Hematopoietic multipotent progenitor cell treated with erythropoietin and hydrocortisone succinate and interleukin-3 and kit ligand, for 15 days (in vitro differentiated cells): Measurements from ENCODE around the gene TRIM66.

ENCODE experiments used
- DNase-seq: peaks from one replicate; pipeline ENCODE4 v3.0.0-alpha.2; 2015; ENCODE audit warnings: low spot score

The TRIM66 gene

GRCh38 chr11:8605971-8606563 lies 76.4 kb downstream of the TRIM66 start:
- no peak for DNase-seq

DNA sequence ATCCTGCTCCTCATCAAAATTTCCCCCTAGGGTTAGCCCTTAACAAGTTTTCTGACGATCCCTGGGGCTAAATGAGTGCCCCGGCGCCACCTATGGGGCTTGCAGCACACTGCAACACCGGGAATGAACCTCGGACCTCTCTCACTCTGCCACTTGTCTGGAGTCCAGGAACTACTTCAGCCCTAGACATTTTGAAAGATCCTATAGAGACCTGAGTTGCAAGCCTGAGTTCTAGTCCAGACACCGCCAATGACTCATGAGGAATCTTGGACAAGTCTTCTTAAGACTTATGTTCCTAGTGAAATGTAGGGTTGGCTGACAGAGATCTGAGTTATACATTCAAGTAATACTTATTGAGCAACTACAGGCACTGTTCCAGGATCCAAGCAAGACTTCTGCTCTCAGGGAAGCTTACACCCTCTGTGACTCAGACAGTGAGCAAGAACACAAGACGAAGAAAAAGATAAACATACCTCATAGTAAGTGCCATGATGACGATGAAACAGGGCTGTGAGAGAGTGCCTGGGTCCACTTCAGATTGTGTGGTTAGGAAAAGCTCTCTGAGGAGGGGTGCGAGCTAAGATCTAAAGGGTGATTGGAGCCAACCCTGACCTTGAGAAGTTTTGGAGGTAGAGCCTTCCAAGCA lies 78.3 kb downstream of the TRIM66 start:
- DNase-seq, result peak; percentile 45

DNA sequence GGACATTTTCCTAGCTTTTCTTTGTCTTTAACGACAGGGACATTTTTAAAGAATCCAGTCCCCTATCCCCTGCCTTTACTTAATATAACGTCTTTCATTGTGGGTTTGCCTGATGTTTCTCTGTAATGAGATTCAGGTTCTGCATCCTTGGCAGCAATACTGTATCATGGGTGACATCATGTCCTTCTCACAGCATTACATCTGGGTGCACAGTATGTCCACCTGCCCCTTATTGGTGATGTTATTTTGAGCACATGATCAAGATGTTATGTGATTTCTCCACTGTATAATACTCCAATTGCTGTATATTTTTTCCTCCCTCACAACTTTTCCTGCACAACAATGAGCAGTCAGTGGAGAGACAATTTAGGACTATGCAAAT lies 78.8 kb downstream of the TRIM66 start:
- DNase-seq, result no peak

GRCh38 chr11:8601376-8602133 lies 80.9 kb downstream of the TRIM66 start:
- DNase-seq, result no peak

GRCh38 chr11:8598506-8598905 lies 84.0 kb downstream of the TRIM66 start:
- DNase-seq, result no peak

DNA sequence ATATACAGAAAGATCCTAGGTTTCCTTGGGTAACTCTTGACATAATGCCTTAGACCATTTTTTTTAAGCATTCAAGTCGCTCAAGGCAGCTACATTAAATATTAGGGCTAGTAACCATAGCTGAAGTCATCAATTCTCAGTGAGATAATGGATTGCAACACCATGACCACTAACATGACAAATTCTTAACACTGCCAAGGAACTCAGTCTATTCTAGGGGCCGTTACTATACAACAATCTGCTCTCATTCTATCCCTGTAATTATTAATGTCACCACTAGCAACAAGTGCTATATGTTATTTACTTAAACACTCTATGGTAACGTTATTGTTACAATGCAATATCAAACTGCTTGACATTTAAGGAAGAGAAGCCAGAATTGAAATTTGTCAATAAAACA lies 85.3 kb downstream of the TRIM66 start:
- no peak for DNase-seq

DNA sequence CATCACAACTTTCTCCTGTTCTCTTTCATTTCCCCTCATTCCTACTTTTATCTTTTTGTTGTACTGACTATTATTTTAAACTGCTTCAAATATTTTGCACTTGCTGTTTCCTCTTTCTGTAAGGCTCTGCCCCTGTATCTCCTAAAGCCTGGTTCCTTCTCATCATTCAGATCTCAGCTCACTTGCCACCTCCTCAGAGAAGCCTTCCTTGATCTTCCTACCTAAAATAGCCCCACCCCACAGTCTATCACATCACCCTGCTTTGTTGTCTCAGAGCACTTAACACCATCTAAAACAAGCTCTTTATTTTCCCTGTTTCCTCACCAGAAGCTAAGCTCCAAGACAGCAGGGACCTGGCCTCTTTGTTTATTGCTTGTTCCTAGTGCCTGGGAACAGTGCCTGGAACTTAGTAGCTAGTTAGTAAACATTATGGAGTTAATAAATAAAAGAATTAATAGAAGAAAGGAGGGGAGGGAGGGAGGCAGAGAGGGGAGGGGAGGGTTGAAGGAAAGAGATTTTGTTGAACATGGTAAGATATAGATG lies 85.9 kb downstream of the TRIM66 start:
- DNase-seq, result no peak

- no peak for DNase-seq
Measured at GRCh38 chr11:8593935-8594909, 88.2 kb downstream of the TRIM66 start, which contains the start of gene STK33. Gene STK33, minus strand, starts transcription at chr11:8594228. Its CDS starts 119,323 bp downstream, at chr11:8474905.

- DNase-seq, result no peak
Measured at GRCh38 chr11:8593455-8593854, 89.0 kb downstream of the TRIM66 start.

DNA sequence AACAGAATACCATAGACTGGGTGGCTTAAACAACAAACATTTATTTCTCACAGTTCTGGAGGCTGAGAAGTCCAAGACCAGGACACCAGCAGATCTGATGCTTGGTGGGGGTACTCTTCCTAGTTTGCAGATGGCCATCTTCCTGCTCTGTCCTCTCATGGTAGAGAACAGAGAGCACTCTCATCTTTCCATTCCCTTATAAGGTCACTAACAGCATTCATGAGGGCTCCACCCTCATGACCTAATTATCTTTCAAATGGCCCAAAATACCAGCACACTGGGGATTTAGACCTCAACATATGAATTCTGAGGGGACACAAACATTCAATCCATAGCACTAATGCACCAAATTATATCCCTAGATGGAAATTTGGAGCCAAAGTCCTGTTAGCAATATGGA lies 94.5 kb downstream of the TRIM66 start:
- DNase-seq, result no peak

DNA sequence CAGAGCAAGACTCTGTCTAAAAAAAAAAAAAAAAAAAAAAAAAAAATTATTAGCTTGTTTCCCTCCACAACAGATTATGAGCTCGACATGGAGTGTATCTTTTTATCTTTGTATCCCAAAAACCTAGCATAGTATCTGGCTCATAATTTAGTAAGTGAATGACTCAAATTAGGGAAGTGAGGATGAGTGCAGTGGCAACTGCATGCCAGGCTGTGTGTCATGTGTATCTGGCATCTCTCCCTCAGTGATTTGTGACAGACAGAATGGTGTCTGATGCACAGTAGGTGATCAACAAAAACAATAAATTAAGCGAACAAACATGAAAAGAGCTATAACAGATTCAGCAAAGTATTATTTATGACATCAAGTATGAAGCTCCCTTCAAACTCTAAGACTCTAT lies 95.7 kb downstream of the TRIM66 start:
- DNase-seq, result no peak

DNA sequence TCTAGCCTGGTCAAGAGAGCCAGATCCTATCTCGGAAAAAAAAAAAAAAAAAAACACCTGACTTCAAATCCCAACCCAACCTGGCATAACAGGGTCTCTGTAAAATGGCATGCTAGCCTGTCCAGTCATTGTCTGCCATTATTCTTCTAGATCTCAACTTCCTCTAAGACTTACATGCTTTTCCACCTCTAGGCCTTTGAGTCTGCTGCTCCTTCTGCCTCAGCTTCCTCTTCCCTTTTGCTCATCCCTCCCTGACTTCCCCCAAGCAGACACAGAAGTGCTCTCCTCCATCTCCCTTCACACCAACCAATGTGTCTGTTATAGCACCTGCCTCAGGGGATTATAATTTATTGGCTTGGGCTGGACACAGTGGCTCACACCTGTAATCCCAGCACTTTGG lies 96.3 kb downstream of the TRIM66 start:
- DNase-seq, result no peak

GRCh38 chr11:8584511-8584910 lies 98.0 kb downstream of the TRIM66 start:
- DNase-seq, result no peak

- no peak for DNase-seq
Measured at GRCh38 chr11:8584082-8584481, 98.4 kb downstream of the TRIM66 start.

DNA sequence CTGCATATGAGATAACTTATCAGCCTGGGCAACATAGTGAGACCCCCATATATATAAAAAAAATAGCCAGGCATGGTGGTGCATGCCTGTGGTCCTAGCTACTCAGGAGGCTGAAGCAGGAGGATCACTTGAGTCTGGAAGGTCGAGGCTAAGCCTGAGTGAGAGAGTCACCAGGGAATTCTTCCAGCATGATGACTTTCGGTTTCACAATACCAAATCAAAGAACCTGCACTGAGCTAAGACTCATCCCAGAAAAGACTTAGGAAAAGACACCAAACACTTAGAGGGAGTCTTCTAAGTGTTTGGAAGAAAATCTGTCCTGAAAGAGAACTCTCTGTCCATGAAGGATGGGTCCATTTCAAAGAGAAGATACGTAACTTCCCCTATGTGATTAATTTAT lies 101.2 kb downstream of the TRIM66 start:
- no peak for DNase-seq

DNA sequence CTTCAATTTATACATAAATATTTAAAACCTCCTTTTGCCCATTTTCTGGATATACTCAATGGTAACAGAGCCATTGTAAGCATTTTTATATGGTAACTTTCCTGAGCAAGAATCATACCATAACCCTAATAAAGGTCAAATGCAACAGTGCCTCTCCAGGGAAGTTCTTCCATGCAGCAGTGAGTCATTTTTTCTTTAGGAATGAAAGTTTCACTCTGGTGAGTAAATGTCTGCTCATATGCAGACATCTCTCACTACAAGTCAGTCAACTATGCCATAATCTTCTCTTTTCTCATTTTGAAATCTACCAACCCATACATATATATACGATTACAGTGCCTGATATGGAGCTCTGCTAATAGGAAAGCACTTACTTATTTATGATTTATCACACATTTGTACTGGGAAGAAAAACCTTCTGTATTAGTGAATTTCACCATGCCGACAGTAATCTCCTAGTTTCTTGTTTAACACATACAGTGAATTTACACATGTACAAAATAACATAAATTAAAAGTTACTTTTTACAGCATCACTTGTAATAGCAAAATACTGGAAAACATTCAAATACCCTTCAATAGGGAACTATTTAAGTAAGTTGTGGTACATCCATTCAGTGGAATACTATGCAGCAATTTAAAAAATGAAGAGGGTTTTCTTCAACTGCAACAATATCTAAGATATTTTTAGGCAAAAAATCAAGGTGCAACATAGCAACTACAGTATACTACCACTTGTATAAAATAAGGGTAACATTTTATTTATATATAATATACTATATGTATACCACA lies 104.5 kb downstream of the TRIM66 start:
- DNase-seq, result no peak

GRCh38 chr11:8574798-8575197 lies 107.7 kb downstream of the TRIM66 start:
- no peak for DNase-seq

GRCh38 chr11:8573777-8574176 lies 108.7 kb downstream of the TRIM66 start:
- DNase-seq, result no peak

DNA sequence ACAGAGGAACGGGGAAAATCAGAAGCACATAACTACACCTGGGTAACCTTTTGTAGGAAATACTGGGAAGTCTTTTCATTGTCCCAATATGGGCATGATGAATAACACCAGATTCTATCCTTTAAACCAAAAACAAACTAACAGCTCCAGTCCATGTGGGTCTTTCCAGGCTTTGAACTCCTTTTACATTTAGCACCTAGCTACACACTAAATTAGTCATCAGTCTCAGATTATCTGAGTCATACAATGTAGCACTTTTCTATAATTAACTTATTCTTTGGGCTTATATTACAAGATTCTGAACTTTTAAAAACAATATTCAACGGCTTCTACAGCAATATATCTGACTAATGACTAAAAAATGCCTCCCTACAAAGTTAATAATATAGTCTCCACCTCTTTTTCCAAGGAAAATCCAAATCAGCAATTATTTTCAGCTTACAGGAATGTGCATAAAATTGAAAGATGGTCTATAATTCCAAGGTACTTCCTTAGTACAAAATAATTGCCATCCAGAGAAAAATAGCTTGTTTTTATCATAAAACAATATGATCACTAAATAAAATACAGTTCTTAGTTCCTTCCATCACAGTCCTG lies 114.8 kb downstream of the TRIM66 start:
- no peak for DNase-seq

- DNase-seq, result peak; percentile 52
Measured at GRCh38 chr11:8566613-8567210, 115.8 kb downstream of the TRIM66 start.
